Immature natural killer cell (primary cell): ENCODE results near the gene TFF2. TPM values are rescaled to one million over a fixed set of nuclear protein-coding genes. Genes with fewer than 3 reads are reported as not detected.
A peak's percentile ranks its signal among the peaks of the same experiment; 100 is the strongest.

Source experiments
- DNase-seq, 3 donors: peaks; one replicate each; pipeline ENCODE4 v3.0.0; 2022; ENCODE audit warnings: mixed read lengths in 1 of 3
- H3K27ac Mint-ChIP-seq, 6 donors: one replicate each; pipeline ENCODE4 v1.8.0; 2020; ENCODE audit warnings: mixed read lengths in 6 of 6, mild to moderate bottlenecking in 5 of 6, inconsistent platforms in 4 of 6, moderate library complexity in 3 of 6
- H3K27me3 Mint-ChIP-seq, 3 donors: one replicate each; pipeline ENCODE4 v1.8.0; 2020 to 2021; ENCODE audit warnings: low read depth in 3 of 3, mild to moderate bottlenecking in 3 of 3, mixed read lengths in 3 of 3, moderate library complexity in 3 of 3, inconsistent platforms in 1 of 3
- H3K36me3 Mint-ChIP-seq, 3 donors: one replicate each; pipeline ENCODE4 v1.8.0; 2020; ENCODE audit warnings: mixed read lengths in 3 of 3, inconsistent platforms in 2 of 3, mild to moderate bottlenecking in 2 of 3
- H3K4me1 Mint-ChIP-seq, 2 donors: one replicate each; pipeline ENCODE4 v1.8.0; 2020; ENCODE audit warnings: inconsistent platforms in 2 of 2, mild to moderate bottlenecking in 2 of 2, mixed read lengths in 2 of 2, moderate library complexity in 1 of 2
- H3K4me3 Mint-ChIP-seq, 5 donors: one replicate each; pipeline ENCODE4 v1.8.0; 2020; ENCODE audit warnings: mild to moderate bottlenecking in 5 of 5, mixed read lengths in 5 of 5, inconsistent platforms in 3 of 5, moderate library complexity in 3 of 5
- H3K9me3 Mint-ChIP-seq, 6 donors: one replicate each; pipeline ENCODE4 v1.8.0; 2020; ENCODE audit warnings: mild to moderate bottlenecking in 6 of 6, mixed read lengths in 6 of 6, inconsistent platforms in 4 of 6, moderate library complexity in 3 of 6
- polyA plus RNA-seq, 3 donors: library from polyadenylated mRNA; unstranded; fragments of 300-500 nt; fragmentation: Illumina TruSeq; gene quantifications; one replicate each; pipeline ENCODE4 v1.2.3, GENCODE V29; 2021

Gene TFF2
- polyA plus RNA-seq, 3 donors from 2014 or later, result not detected

GRCh38 chr21:42324896-42325295 lies 25.9 kb downstream of the TFF2 start:
- Mint-ChIP-seq H3K27ac (no peak overlapping the region), H3K9me3 (no peaks in the 10 kb centered on the region), H3K4me1 (peaks cover 0 to 4% of the 10 kb centered on the region in 2 donors), H3K4me3 (no peak overlapping the region), H3K27me3 (peaks cover 2 to 12% (median 5%) of the 10 kb centered on the region in 3 donors), H3K36me3 (no peaks in the 10 kb centered on the region)
- DNase-seq, result no peak

DNA sequence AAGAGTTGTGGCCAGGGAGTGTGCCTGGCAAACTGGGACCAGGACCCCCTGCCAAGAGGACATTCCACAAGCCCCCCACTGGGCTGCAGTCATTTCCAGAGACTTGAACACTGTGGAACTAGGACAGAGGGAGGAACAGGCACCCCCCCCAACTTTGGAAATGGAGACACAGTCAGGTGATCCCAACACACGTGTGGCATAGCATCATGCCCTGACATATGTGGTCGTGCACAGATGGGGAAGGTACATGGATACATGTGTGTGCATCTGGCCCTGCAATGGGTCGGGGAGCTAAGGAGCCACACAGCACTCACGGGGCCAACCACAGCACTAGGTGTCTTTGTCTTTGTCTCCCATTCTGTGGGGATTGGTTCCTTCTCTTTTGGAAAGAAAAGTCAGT lies 28.9 kb downstream of the TFF2 start:
- Mint-ChIP-seq H3K36me3 (no peaks in the 10 kb centered on the region), H3K9me3 (no peaks in the 10 kb centered on the region), H3K4me3 (no peak overlapping the region), H3K27me3 (peaks cover 0 to 12% (median 7%) of the 10 kb centered on the region in 3 donors), H3K27ac (no peak overlapping the region), H3K4me1 (peaks cover 15 to 16% of the 10 kb centered on the region in 2 donors)
- no peak for DNase-seq

DNA sequence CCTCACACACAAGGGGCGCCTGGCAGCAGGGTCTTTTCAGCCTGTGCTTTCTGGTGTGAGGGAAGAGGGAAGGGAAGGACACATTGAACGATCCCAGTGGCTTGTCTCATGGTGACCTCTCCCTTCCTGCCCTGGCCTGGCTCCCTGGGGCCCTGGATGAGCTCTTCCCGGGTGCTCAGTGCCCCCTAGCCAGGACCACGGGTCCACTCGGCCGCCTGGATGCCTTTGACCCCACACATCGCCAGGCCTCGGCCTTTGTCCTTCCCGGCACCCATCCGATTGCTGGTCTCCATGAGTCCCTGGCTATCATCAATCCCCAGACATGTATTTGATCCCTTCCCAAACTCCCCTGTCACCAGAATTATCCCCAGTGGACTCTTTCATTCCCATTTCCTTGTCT lies 29.6 kb downstream of the TFF2 start:
- Mint-ChIP-seq H3K27me3 (peaks cover 0 to 12% (median 7%) of the 10 kb centered on the region in 3 donors), H3K4me1 (peaks cover 15 to 16% of the 10 kb centered on the region in 2 donors), H3K4me3 (no peak overlapping the region)

DNA sequence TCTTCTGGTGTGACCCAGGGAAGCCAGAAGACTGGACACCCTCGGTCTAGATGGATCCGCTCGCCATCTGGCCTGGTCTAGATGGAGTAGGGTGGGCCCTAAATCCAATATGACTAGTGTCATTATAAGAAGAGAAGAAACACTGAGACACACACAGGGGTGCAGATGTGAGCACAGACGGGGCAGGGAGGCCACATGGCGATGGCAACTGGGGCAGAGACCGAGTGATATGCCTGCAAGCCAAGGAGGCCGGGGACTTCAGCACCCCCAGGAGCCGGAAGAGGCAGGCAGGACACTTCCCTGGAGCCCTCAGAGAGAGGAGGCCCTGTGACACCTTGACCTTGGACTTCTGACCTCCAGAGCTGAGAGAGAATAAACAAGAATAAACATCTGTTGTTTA lies 30.0 kb downstream of the TFF2 start:
- Mint-ChIP-seq H3K36me3 (no peaks in the 10 kb centered on the region), H3K27ac (peak overlapping the region in 1 of 6 donors; percentile 5), H3K9me3 (no peaks in the 10 kb centered on the region), H3K27me3 (peaks cover 0 to 11% (median 7%) of the 10 kb centered on the region in 3 donors), H3K4me1 (peaks cover 15 to 16% of the 10 kb centered on the region in 2 donors), H3K4me3 (peak overlapping the region in 1 of 5 donors; percentile 43)
- no peak for DNase-seq

More for the DNA sequence above, 29.6 kb downstream of the TFF2 start:
- Mint-ChIP-seq H3K27ac (no peak overlapping the region), H3K36me3 (no peaks in the 10 kb centered on the region), H3K9me3 (no peaks in the 10 kb centered on the region)
- no peak for DNase-seq

- no peak for DNase-seq
- Mint-ChIP-seq H3K27me3 (peaks cover 0 to 7% (median 5%) of the 10 kb centered on the region in 3 donors), H3K27ac (peak overlapping the region in 1 of 6 donors; percentile 43), H3K4me1 (peaks cover 15 to 16% of the 10 kb centered on the region in 2 donors), H3K36me3 (no peaks in the 10 kb centered on the region), H3K9me3 (no peaks in the 10 kb centered on the region), H3K4me3 (peak overlapping the region in 1 of 5 donors; percentile 29)
Measured at GRCh38 chr21:42319851-42320572, 30.8 kb downstream of the TFF2 start.

DNA sequence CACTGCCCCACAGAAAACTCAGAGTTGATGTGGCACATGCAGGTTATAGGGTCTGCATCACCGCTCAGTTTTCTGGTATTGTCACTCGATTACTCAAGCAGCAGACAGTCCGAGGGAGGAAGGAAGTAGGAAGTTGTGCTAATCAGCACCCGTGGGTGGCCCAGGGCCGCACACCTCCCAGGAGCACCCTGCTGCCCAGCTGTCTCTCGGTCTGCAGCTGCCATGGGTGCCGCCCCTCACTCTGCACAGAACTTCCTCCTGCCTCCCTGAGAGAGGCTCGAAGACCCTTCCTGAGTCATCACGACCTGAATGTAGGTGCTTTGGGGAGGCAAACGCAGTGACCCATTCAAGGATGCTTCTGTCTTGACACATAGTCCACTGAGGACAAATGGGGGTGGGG lies 31.4 kb downstream of the TFF2 start:
- H3K4me1 Mint-ChIP-seq, result peaks cover 15 to 16% of the 10 kb centered on the region in 2 donors
- no peaks in the 10 kb centered on the region for H3K9me3 Mint-ChIP-seq
- H3K36me3 Mint-ChIP-seq, result no peaks in the 10 kb centered on the region
- H3K27ac Mint-ChIP-seq, result peak overlapping the region in 2 of 6 donors; percentile 26 to 43
- peaks cover 0 to 5% (median 2%) of the 10 kb centered on the region in 3 donors for H3K27me3 Mint-ChIP-seq
- H3K4me3 Mint-ChIP-seq, result peak overlapping the region in 4 of 5 donors; percentile 23 to 57 (median 48)
- peak in 1 of 3 donors; percentile 17 for DNase-seq

DNA sequence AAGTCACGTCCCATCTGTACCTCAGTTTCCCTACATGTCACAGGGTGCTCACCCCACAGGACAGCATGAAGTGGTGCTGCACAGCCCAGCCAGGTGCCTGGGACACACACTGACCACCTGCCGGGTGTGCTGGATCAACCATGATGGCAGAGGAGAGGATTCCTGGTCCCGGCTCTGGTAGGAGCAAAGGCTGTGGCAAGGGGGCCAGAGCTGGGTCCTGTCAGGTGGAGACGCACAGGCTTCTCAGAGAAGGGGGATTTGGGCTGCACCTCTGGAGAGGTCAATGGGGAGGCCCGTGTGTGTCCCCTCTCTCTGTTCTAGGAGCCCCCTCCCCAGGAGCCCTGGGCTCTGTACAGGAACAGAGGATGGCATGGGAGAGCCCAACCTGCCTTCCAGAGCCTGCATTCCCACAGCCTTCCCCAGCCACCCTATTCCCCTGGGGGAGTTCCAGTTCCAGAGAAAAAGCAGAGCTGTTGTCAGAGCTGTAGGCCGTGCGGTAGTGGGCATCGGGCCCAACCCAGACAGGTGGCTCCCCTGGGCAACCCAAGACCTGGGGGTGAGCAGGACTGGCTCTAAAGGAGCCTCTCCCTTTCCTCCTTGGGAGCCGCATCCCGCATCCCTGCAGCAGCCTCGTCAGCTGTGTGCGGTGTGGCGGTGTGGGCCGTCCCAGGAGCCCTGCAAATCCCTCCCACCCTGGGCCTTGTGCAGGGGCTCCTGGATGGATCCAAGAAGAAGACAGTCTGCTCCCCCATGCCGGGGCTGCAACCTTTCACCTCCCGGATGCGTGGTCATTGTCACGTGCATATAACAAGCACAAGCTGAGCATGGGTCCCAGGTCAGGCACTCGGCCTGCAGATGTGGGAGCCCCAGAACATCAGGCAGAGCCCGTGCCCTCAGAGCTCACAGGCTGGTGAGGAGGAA lies 32.7 kb downstream of the TFF2 start:
- no peak for DNase-seq
- Mint-ChIP-seq H3K27me3 (peaks cover 0 to 3% (median 2%) of the 10 kb centered on the region in 3 donors), H3K27ac (no peak overlapping the region), H3K36me3 (no peaks in the 10 kb centered on the region), H3K9me3 (no peaks in the 10 kb centered on the region), H3K4me1 (peaks cover 15 to 16% of the 10 kb centered on the region in 2 donors), H3K4me3 (no peak overlapping the region)

- Mint-ChIP-seq H3K27ac (no peak overlapping the region), H3K9me3 (no peaks in the 10 kb centered on the region), H3K36me3 (no peaks in the 10 kb centered on the region), H3K4me3 (no peak overlapping the region), H3K4me1 (peaks cover 15 to 16% of the 10 kb centered on the region in 2 donors), H3K27me3 (peaks cover 0 to 3% (median under 1%) of the 10 kb centered on the region in 3 donors)
- no peak for DNase-seq
Measured at GRCh38 chr21:42317341-42317741, 33.5 kb downstream of the TFF2 start.

- H3K36me3 Mint-ChIP-seq, result no peaks in the 10 kb centered on the region
- H3K9me3 Mint-ChIP-seq, result no peaks in the 10 kb centered on the region
- no peak for DNase-seq
- H3K4me3 Mint-ChIP-seq, result no peak overlapping the region
- peaks cover 0 to 3% (median 2%) of the 10 kb centered on the region in 3 donors for H3K27me3 Mint-ChIP-seq
- no peak overlapping the region for H3K27ac Mint-ChIP-seq
- peaks cover 15 to 16% of the 10 kb centered on the region in 2 donors for H3K4me1 Mint-ChIP-seq
Measured at GRCh38 chr21:42316891-42317290, 33.9 kb downstream of the TFF2 start.

DNA sequence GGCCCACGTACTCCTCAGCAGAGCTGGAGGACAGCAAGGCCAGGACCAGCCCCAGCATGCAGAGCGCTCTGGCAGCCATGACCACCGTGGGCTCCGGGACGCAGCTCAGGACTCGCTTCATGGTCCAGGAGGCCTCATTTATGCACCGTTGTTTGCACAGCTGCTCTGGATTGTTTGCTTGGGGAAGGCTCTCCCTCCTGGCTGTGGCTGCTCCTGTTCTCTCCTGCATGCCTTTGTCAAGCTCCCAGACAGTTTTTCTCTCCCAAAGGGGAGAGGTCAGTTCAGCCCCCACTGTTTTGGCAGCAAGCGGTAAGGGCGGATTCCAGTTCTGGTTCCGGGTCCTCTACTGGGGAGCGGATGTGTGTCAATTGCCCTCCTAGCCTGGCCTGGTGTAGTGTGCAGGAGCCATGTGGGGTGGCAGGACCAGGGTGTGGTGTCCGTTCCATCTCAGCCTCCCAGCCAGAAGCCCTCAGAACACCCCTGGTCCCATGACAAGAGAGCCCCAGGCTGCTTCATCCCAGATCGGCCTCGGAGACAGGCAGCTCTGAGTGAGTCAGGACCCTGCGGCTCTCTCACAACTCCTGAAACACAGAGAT lies 35.4 kb downstream of the TFF2 start, which contains the start of gene TFF3:
TFF3 (minus strand) TSS at position 114 of the 596 bp plus-strand sequence; CDS start at position 79, 35 bp downstream.
- no peaks in the 10 kb centered on the region for H3K36me3 Mint-ChIP-seq
- peaks cover under 1 to 3% (median 2%) of the 10 kb centered on the region in 3 donors for H3K27me3 Mint-ChIP-seq
- no peaks in the 10 kb centered on the region for H3K9me3 Mint-ChIP-seq
- H3K4me3 Mint-ChIP-seq, result no peak within 1 kb of the TSS
- H3K27ac Mint-ChIP-seq, result no peak within 1 kb of the TSS
- DNase-seq, result no peak
- peaks cover 15 to 16% of the 10 kb centered on the region in 2 donors for H3K4me1 Mint-ChIP-seq

DNA sequence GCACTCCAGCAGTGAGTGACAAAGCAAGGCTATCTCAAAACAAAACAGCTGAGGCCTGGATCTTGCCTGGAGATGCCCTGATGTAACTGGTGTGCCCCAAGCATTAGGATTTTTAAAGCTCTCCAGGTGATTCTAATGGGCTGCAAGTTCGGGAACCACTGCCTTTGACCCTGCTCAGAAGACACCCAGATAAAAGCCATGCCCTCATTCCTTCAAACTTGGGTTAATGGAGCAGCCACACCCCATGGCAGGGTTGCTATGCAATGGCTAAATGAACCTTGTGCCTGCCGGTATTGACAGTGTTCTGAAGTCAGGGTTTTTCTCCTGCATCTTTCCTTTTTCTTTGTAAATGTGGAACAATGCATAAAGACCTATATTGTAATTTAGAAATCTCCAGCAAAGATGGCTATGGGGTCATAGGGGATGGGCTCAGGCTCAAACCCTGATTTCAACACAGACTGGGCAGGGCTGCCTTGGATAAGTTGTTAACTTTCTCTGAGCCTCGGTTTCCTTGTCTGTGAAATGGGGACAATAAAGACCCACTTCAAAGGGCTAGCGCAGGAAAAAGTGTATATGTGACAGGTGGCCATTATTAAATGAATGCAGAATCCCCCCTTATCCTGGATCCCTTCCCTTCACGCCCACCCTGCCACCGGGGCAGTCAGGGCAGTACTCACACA lies 36.0 kb downstream of the TFF2 start:
- H3K9me3 Mint-ChIP-seq, result no peaks in the 10 kb centered on the region
- H3K36me3 Mint-ChIP-seq, result no peaks in the 10 kb centered on the region
- peaks cover 13% of the 10 kb centered on the region in 2 donors for H3K4me1 Mint-ChIP-seq
- H3K4me3 Mint-ChIP-seq, result no peak overlapping the region
- no peak for DNase-seq
- H3K27ac Mint-ChIP-seq, result no peak overlapping the region
- H3K27me3 Mint-ChIP-seq, result peaks cover 2 to 3% (median 3%) of the 10 kb centered on the region in 3 donors

- no peak overlapping the region for H3K4me3 Mint-ChIP-seq
- peaks cover 3 to 5% of the 10 kb centered on the region in 2 donors for H3K4me1 Mint-ChIP-seq
- no peaks in the 10 kb centered on the region for H3K9me3 Mint-ChIP-seq
- DNase-seq, result no peak
- H3K27me3 Mint-ChIP-seq, result peaks cover 1 to 7% (median 2%) of the 10 kb centered on the region in 3 donors
- no peaks in the 10 kb centered on the region for H3K36me3 Mint-ChIP-seq
- no peak overlapping the region for H3K27ac Mint-ChIP-seq
Measured at GRCh38 chr21:42313501-42313969, 37.3 kb downstream of the TFF2 start.

GRCh38 chr21:42312626-42313104 lies 38.1 kb downstream of the TFF2 start:
- H3K9me3 Mint-ChIP-seq, result no peaks in the 10 kb centered on the region
- peaks cover 1 to 7% (median 2%) of the 10 kb centered on the region in 3 donors for H3K27me3 Mint-ChIP-seq
- H3K36me3 Mint-ChIP-seq, result no peaks in the 10 kb centered on the region
- H3K4me1 Mint-ChIP-seq, result peaks cover 0 to 5% of the 10 kb centered on the region in 2 donors
- H3K4me3 Mint-ChIP-seq, result no peak overlapping the region
- H3K27ac Mint-ChIP-seq, result no peak overlapping the region
- no peak for DNase-seq
